ENCODE data around the gene CDC20B. TPM values are rescaled to one million over a fixed set of nuclear protein-coding genes. Genes with fewer than 3 reads are reported as not detected.
A peak's percentile ranks its signal among the peaks of the same experiment; 100 is the strongest.

The CDC20B gene, protein sequence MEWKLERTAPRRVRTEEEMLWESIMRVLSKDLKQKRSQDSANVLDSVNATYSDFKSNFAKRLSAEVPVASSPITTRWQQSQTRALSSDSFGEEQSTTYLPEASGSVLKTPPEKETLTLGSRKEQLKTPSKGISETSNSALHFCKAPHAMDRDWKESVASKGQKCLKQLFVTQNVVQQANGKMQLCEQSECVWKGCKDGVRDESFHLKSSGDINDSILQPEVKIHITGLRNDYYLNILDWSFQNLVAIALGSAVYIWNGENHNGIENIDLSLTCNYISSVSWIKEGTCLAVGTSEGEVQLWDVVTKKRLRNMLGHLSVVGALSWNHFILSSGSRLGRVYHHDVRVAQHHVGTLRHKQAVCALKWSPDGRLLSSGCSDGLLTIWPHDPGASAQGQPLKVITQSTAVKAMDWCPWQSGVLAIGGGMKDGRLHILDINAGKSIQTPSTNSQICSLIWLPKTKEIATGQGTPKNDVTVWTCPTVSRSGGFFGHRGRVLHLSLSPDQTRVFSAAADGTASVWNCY
- 0.04 and 0.05 TPM in 2 replicates for polyA plus RNA-seq (2011; rRNA removed)
- 0.01 TPM in 1 of 2 replicates, not detected in the other for polyA plus RNA-seq (2012; cell fraction: cytosol; rRNA removed)
- polyA plus RNA-seq (2012; cell fraction: nucleus; rRNA removed): 0.02 TPM in 1 of 2 replicates, not detected in the other
- polyA plus RNA-seq (2017; fragmentation: RNase III; extraction: RNeasy Plus Mini Kit Qiagen cat#74134 plus additional on column Dnase treatment): not detected in 3 replicates
- not detected in 2 replicates for polyA minus RNA-seq (2011; rRNA and poly(A)+ RNA removed)

DNA sequence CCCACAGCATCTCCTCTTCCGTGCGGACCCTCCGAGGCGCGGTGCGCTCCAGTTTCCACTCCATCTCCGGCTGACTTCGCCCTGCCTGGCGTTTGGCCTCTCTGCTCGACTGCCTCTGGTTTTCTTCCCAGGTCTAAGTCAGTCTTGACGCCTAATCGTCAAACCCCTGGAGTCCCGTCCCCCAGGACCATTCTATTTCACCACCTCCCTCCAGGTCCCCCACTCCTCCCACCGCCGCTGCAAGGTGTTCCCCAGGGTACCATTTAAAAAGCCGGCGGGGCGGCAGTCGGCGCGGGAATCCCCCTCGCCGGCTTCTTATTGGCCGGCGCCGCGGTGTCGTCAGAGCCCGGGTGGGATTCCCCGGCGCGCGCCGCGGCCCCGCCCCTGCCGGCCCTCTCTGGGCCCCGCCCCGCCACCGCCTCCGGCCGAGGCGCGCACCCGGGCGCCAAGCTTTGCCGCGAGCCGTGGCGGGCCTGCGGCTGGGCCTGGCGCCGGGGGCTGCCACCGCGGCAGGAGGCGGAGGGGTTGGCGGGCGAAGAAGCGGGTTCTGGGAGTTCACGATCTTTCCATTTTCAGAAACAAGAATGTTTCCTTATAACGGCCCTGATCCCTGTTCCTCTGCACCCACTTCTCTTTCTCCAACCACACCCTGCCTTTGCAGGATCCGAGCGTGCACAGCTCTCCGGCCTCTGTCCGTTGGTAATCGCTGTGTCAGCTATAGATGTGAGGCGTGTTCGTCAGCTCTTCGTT, at the start of gene CDC20B:
TSS of gene CDC20B (minus strand) at position 241 of the 750 bp plus-strand sequence. CDS start at position 64, 177 bp downstream.
- DNase-seq (ENCODE audit: low read depth in 1 of 2, low spot score in 1 of 2) (peak; percentile 68 to 76), FAIRE-seq (no peak), ATAC-seq (peak; percentile 80 to 83)
- CTCF ChIA-PET: interaction anchor here (0.6 to 2.0 kb wide), 6 partner anchors 12 to 518 kb away, joined by 3 to 10 read pairs (median 8); partner anchors contain the start of genes CCNO and MTREX
- H3K9me3 ChIP-seq: no peaks in the 10 kb centered on the region
- peaks cover 23% of the 10 kb centered on the region for H3K4me1 ChIP-seq
- H3K4me2 ChIP-seq: peak within 1 kb of the TSS; percentile 98
- TF ChIP-seq SREBF2 (IDR thresholded peaks at IDR 0.05) (no peak), MAFK (IDR thresholded peaks at IDR 0.05; ENCODE audit: partially characterized antibody) (peak; percentile 91), RARB (CRISPR knock-in tag; IDR thresholded peaks at IDR 0.05) (no peak), FOSL2 (IDR thresholded peaks at IDR 0.05) (no peak), FOSL2 (CRISPR knock-in tag; IDR thresholded peaks at IDR 0.05) (no peak), RNF2 (IDR thresholded peaks at IDR 0.05; ENCODE audit: borderline replicate concordance, low read depth) (no peak), NR3C1 (IDR thresholded peaks at IDR 0.05) (no peak), RAD21 (conservative IDR thresholded peaks at IDR 0.05 in 1 of 2, IDR thresholded peaks at IDR 0.05 in 1 of 2) (no peak), POLR2A (IDR thresholded peaks at IDR 0.05; ENCODE audit: low read length) (peak; percentile 60)
- TF ChIP-seq, protein P1, sequence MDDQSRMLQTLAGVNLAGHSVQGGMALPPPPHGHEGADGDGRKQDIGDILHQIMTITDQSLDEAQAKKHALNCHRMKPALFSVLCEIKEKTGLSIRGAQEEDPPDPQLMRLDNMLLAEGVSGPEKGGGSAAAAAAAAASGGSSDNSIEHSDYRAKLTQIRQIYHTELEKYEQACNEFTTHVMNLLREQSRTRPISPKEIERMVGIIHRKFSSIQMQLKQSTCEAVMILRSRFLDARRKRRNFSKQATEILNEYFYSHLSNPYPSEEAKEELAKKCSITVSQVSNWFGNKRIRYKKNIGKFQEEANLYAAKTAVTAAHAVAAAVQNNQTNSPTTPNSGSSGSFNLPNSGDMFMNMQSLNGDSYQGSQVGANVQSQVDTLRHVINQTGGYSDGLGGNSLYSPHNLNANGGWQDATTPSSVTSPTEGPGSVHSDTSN (IDR thresholded peaks at IDR 0.05): 0 out of 2 replicates have a peak, but pooled peaks have one; percentile 20
- TF ChIP-seq, protein P2, sequence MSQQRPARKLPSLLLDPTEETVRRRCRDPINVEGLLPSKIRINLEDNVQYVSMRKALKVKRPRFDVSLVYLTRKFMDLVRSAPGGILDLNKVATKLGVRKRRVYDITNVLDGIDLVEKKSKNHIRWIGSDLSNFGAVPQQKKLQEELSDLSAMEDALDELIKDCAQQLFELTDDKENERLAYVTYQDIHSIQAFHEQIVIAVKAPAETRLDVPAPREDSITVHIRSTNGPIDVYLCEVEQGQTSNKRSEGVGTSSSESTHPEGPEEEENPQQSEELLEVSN (IDR thresholded peaks at IDR 0.05; ENCODE audit: borderline replicate concordance, low read depth): peak; percentile 90
- H3K27ac ChIP-seq: peak within 1 kb of the TSS; percentile 52 to 66; a peak in 4 of 6 replicates
- under 1% methylated on average over 41 of the region's 69 CpGs for WGBS (ENCODE audit: missing lambda C conversion rate)
- POLR2A ChIA-PET: no interaction called here
- H3K4me3 ChIP-seq: peak within 1 kb of the TSS; percentile 54

GRCh38 chr5:55222092-55222984, 49.4 kb upstream of the CDC20B start:
- TF ChIP-seq EHMT2 (IDR thresholded peaks at IDR 0.05; ENCODE audit: low read depth) (no peak), EHF (CRISPR knock-in tag; IDR thresholded peaks at IDR 0.05) (no peak), MYC (IDR thresholded peaks at IDR 0.05; ENCODE audit: borderline replicate concordance, low read length) (no peak), ZNF302 (CRISPR knock-in tag; IDR thresholded peaks at IDR 0.05) (no peak), RNF2 (IDR thresholded peaks at IDR 0.05; ENCODE audit: borderline replicate concordance, low read depth) (no peak), RAD21 (conservative IDR thresholded peaks at IDR 0.05 in 1 of 2, IDR thresholded peaks at IDR 0.05 in 1 of 2) (no peak), JUN (IDR thresholded peaks at IDR 0.05) (no peak), RFX5 (IDR thresholded peaks at IDR 0.05) (no peak), JUNB (IDR thresholded peaks at IDR 0.05) (no peak), NFE2L2 (conservative IDR thresholded peaks at IDR 0.05; ENCODE audit: low read length) (no peak), HOXB13 (CRISPR knock-in tag; IDR thresholded peaks at IDR 0.05; ENCODE audit: low read depth) (no peak), CHD2 (IDR thresholded peaks at IDR 0.05; ENCODE audit: low read length, partially characterized antibody) (no peak)
- TF ChIP-seq, protein P1 (IDR thresholded peaks at IDR 0.05): no peak
- TF ChIP-seq, protein P3, sequence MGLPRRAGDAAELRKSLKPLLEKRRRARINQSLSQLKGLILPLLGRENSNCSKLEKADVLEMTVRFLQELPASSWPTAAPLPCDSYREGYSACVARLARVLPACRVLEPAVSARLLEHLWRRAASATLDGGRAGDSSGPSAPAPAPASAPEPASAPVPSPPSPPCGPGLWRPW (IDR thresholded peaks at IDR 0.05): no peak
- TF ChIP-seq, protein P4, sequence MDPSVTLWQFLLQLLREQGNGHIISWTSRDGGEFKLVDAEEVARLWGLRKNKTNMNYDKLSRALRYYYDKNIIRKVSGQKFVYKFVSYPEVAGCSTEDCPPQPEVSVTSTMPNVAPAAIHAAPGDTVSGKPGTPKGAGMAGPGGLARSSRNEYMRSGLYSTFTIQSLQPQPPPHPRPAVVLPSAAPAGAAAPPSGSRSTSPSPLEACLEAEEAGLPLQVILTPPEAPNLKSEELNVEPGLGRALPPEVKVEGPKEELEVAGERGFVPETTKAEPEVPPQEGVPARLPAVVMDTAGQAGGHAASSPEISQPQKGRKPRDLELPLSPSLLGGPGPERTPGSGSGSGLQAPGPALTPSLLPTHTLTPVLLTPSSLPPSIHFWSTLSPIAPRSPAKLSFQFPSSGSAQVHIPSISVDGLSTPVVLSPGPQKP (IDR thresholded peaks at IDR 0.05; ENCODE audit: low read depth, low read length): no peak
- TF ChIP-seq, protein P5, sequence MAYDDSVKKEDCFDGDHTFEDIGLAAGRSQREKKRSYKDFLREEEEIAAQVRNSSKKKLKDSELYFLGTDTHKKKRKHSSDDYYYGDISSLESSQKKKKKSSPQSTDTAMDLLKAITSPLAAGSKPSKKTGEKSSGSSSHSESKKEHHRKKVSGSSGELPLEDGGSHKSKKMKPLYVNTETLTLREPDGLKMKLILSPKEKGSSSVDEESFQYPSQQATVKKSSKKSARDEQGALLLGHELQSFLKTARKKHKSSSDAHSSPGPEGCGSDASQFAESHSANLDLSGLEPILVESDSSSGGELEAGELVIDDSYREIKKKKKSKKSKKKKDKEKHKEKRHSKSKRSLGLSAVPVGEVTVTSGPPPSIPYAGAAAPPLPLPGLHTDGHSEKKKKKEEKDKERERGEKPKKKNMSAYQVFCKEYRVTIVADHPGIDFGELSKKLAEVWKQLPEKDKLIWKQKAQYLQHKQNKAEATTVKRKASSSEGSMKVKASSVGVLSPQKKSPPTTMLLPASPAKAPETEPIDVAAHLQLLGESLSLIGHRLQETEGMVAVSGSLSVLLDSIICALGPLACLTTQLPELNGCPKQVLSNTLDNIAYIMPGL (CRISPR knock-in tag; IDR thresholded peaks at IDR 0.05; ENCODE audit: borderline replicate concordance): no peak
- POLR2A ChIA-PET: no interaction called here

More at GRCh38 chr5:55222092-55222984, 49.4 kb upstream of the CDC20B start:
- 91% methylated on average over 30 of the region's 30 CpGs for WGBS (ENCODE audit: missing lambda C conversion rate)
- Histone ChIP-seq H3K4me1 (no peaks in the 10 kb centered on the region), H3K4me3 (no peak overlapping the region), H3K27ac (no peak overlapping the region), H3K9me3 (no peaks in the 10 kb centered on the region), H3K4me2 (no peak overlapping the region)
- CTCF ChIA-PET: no interaction called here
- no peak for DNase-seq (ENCODE audit: low read depth in 1 of 2, low spot score in 1 of 2)
- no peak for FAIRE-seq
- no peak for ATAC-seq

Data from A549 (cell line).